ENCODE measurements around the gene ABCC3.
A peak's percentile ranks its signal among the peaks of the same experiment; 100 is the strongest.
"Not testable (repeated sequence)": the region's sequence is repeated elsewhere in the genome, so short reads cannot be mapped to it uniquely, and the experiment has no call there.

The ABCC3 gene

DNA sequence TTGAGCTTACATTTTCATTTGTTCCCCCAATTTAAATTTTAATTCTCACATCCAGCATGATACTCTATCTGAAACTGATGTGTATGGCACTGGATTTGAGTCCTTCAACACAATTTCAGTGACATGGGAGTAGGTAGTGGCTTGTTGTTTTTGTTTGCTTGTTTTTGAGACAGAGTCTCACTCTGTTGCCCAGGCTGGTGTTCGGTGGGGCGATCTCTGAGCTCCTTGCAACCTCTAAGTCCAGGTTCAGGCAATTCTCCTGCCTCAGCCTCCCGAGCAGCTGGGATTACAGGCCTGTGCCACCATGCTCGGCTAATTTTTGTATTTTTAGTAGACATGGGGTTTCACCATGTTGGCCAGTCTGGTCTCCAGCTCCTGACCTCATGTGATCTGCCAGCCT, 74.4 kb downstream of the ABCC3 start:
- DNase-seq = not testable (repeated sequence)

DNA sequence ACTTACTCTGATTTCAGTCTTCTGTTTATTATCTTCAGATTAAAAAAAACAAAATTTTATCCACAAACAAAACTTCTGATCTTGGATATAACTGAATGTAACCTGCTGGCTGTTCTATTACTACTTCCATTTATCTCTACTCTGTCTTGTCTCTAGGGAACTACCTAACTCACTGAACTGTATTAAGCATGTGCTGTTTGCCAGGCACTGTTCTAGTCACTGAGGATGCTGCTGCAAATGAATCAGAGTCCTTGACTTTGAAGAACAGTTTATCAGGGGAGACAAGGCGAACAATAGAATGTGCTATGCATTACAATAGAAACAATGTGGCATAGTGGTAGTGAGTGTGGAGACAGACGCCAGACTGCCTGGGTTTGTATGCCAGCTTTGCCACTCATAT, 75.3 kb downstream of the ABCC3 start:
- no peak for DNase-seq

- no peak for DNase-seq
Observed at GRCh38 chr17:50710650-50711049, 76.0 kb downstream of the ABCC3 start.

DNA sequence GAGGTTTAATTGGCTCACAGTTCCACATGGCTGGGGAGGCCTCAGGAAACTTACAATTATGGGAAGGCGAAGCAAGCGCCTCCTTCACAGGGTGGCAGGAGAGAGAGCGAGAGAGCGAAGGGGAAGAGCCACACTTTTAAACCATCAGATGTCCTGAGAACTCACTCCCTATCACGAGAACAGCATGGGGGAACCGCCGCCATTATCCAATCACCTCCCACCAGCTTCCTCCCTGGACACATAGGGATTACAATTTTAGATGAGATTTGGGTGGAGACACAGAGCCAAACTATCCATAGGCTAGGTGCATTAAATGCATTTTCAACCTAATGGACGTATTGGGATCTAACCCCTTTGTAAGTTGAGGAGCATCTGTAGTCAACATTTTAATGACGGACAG, 78.0 kb downstream of the ABCC3 start:
- no peak for DNase-seq

DNA sequence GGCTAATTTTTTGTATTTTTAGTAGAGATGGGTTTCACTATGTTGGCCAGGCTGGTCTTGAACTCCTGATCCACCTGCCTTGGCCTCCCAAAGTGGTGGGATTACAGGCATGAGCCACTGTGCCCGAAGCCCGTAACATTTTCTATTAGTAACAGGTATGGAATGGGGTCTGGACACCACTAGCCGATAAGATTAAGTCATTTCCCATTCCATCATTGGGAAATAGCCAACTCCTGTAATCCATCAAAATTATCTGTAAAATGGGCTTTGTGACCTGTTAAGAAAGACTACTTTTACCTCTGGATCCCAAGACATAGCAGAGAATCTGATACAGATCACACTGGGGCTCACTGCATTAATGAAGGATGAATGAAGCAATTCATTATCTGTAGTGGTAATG, 80.8 kb downstream of the ABCC3 start:
- no peak for DNase-seq

- peak; percentile 93 for DNase-seq
Observed at GRCh38 chr17:50719144-50719923, 84.7 kb downstream of the ABCC3 start, which contains the start of gene LUC7L3. Gene LUC7L3 (plus strand): TSS chr17:50719603. CDS start chr17:50719733, 130 bp downstream.

DNA sequence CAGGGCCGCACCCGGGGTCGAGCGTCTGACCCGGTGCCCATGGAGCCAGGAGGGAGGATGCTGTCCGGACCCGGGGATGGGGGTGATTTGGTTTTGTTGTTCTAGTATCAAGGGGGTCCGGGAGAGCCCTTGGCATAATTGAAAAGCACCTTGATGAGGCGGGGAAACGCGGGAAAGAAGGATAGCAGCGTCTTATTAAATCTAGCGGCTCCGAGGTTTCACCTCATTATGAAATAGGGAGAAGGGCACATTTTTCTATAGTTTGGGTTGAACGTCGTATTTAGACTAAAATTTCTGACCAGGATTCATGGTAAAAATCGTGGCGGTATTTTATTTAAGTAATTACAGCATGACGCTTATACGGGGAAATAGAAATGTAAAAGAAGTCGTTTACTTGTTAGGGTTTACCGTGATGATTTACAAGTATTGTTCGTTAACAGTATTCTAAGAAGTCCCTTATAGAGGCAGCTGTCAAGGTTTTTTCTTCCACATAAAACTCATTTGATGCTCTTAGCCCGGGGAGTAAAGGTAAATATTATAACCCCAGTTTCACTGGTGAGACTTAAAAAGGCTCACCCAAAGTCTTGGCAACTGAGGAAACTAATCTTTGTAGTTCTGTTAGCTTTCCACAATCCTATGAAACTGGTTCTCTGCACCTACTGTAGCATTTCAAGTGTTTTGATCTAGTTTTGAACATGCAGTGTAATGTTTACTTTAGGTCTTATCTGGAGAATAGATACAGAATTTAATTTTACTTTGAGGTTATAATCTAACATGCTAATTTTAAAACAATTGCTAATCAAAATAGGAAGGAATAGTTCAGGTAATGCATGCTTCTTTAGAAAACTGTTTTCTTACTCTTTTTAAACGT, 85.5 kb downstream of the ABCC3 start:
- DNase-seq = peak; percentile 24

DNA sequence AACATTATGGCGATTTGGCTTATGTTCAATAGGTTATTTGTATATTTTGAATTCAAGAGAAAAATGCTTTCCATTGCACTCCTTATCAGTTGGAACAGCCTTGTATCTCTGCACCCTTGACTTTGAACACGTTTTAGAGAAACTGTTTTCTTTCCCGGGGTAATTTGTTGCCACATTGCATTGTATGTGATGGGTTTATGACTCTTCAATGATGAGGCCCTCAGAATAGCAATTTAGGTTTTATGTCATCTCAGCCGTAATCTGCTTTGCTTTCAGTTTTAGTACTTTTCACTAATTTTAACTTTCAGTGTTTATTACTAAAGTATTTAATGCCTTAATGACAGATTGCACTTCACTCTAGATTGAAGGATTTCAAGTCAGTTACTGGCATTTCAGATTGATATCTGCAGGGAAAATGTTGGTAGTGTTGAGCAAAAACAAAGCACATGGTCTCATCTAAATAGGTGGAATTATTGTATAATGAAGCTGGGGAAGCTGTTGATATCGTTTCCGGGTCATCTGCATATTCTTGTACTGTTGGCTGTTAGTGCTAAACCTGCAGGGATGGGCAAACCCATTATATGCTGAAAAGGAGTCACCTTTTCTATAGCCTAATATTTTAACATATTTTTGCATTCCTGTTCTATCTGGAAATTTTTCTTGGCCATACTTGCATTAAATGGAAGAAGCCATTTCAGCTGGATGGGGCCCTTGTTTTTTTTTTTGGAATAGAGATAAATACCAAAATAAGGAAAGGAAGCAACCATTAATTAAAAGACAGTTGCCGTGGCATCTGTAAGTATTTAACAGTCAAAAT, 86.7 kb downstream of the ABCC3 start:
- DNase-seq = peak; percentile 74

- no peak for DNase-seq
Observed at GRCh38 chr17:50722746-50723145, 88.1 kb downstream of the ABCC3 start.

GRCh38 chr17:50724622-50725021, 89.9 kb downstream of the ABCC3 start:
- DNase-seq = not testable (repeated sequence)

GRCh38 chr17:50725769-50726655, 91.3 kb downstream of the ABCC3 start:
- DNase-seq = no peak

- DNase-seq = no peak
Observed at GRCh38 chr17:50728112-50728429, 93.4 kb downstream of the ABCC3 start.

DNA sequence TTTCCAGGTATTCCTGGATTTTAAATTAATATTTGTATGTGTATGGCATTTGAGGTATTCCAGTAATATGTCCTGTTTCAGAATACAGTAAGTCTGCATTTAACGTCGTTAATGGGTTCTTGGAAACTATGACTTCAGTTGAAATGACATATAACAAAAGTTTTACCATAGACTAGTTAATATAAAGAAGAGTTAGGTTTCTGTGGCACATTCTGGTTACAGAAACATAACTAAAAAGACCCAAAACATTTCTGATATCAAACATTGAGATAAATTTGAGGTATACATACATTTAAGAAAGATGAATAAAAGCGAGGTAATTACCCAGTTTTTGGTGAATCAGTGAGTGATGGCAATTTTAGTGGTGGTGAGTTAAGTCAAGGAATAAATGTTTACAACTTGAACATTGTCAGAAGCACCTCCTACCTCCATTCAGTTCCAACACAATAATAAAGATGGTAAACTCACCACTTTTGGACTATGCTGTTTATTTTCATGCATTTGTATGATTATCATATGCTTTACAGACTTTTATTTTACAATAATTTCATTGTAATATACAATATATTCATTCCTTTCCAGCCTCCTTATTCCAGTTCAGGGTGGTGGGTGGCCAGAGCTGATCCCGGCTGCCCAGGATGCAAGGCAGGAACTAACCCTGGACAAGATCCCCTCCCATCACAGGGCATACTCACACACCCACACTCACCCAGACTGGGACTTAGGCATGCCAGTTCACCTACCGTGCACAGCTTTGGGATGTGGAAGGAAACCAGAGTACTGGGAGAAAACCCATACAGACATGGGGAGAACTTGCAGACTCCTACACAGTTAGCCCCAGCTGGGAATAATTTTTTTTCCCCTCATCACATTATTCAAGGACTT, 94.4 kb downstream of the ABCC3 start:
- no peak for DNase-seq

- peak; percentile 76 for DNase-seq
Observed at GRCh38 chr17:50731575-50732460, 97.1 kb downstream of the ABCC3 start.

GRCh38 chr17:50735287-50735686, 100.6 kb downstream of the ABCC3 start:
- no peak for DNase-seq

DNA sequence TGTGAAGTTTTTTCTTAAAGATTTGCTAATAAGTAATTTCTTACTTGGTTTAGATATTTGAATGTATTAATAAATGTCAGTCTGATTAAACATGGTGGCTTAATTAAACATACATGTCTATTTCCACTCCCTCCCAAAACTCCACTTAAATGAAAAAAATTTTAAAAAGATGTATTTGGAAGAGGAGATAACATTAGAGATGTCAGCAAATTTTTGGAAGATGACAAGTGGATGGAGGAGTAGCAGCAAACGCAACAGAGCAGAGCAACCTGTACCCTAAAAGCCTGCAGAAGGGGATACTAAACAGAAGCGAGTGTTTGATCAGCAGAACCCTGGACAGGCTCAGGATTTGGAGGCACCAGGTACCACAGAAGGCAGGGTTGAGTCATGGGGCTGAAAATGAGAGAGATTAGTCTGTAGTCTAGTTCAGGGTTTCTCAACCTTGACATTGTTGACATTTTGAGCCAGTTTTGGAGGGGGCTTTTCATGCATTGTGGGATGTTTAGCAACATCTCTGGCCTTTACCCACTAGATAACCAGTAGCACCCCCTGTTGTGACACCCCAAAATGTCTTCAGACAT, 102.5 kb downstream of the ABCC3 start:
- no peak for DNase-seq

DNA sequence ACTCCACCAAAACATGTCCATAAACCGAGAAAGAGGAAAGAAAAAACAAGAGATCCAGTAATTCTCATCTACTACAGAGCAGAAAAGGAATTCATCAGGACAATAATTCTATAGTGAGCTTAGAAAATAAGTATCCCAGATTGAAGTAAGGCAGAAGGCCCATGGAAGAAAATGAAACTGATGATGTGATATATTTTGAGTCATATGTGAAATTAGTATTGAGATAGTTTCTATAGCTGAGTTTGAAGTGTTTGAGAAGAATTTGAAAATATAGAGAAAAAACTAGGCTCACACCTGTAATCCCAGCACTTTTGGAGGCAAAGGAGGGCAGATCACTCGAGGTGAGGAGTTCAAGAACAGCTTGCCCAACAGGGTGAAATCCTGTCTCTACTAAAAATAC, 104.4 kb downstream of the ABCC3 start:
- DNase-seq = no peak
